ENCODE data around the gene PTPN1.

DNA sequence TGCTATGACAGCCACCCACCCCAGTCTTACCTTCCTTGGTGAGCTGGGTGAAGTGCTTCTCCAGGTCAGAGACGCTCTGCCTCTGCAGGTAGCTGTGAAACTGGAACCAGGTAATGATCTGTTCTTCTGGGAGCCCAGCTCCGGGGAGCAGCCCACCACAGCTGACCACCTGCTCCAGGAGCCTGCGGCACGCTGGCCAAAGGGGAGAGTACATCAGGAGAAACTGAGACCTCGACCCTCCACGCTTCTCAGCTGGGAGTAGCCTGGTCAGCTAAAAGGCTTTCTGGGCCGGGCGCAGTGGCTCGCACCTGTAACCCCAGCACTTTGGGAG lies 82.8 kb downstream of the PTPN1 start:
- TF ChIP-seq SIN3A (IDR thresholded peaks at IDR 0.05; ENCODE audit: borderline replicate concordance, insufficient read depth, low read length) = no peak
- TF ChIP-seq POLR2AphosphoS5 (IDR thresholded peaks at IDR 0.05; ENCODE audit: low read depth, low read length) = no peak
- TF ChIP-seq, protein P1, sequence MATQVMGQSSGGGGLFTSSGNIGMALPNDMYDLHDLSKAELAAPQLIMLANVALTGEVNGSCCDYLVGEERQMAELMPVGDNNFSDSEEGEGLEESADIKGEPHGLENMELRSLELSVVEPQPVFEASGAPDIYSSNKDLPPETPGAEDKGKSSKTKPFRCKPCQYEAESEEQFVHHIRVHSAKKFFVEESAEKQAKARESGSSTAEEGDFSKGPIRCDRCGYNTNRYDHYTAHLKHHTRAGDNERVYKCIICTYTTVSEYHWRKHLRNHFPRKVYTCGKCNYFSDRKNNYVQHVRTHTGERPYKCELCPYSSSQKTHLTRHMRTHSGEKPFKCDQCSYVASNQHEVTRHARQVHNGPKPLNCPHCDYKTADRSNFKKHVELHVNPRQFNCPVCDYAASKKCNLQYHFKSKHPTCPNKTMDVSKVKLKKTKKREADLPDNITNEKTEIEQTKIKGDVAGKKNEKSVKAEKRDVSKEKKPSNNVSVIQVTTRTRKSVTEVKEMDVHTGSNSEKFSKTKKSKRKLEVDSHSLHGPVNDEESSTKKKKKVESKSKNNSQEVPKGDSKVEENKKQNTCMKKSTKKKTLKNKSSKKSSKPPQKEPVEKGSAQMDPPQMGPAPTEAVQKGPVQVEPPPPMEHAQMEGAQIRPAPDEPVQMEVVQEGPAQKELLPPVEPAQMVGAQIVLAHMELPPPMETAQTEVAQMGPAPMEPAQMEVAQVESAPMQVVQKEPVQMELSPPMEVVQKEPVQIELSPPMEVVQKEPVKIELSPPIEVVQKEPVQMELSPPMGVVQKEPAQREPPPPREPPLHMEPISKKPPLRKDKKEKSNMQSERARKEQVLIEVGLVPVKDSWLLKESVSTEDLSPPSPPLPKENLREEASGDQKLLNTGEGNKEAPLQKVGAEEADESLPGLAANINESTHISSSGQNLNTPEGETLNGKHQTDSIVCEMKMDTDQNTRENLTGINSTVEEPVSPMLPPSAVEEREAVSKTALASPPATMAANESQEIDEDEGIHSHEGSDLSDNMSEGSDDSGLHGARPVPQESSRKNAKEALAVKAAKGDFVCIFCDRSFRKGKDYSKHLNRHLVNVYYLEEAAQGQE (IDR thresholded peaks at IDR 0.05; ENCODE audit: insufficient read depth in 1 of 2, low read depth in 2 of 2, low read length in 2 of 2) = no peak
- TF ChIP-seq TAF1 (IDR thresholded peaks at IDR 0.05; ENCODE audit: borderline replicate concordance, insufficient read depth, low read length) = no peak
